Activated CD8-positive, alpha-beta memory T cell treated with anti-CD3 and anti-CD28 coated beads for 36 hours (primary cell): ENCODE data around the gene TPGS2. TPM values are rescaled to one million over a fixed set of nuclear protein-coding genes. Genes with fewer than 3 reads are reported as not detected.
"Not testable (repeated sequence)": the region's sequence is repeated elsewhere in the genome, so short reads cannot be mapped to it uniquely, and the experiment has no call there.

Source experiments
- CTCF ChIA-PET: fragments of 350-600 bp; sonication (Branson Sonifier 250); formaldehyde crosslinking; loops from one replicate; lab custom pipeline; 2021; ENCODE audit warnings: antibody characterized with exemption; lab: Charles Lee
- POLR2A ChIA-PET: fragments of 350-600 bp; sonication (Branson Sonifier 250); formaldehyde crosslinking; loops from one replicate; lab custom pipeline; 2021; ENCODE audit warnings: antibody characterized with exemption; lab: Charles Lee
- total RNA-seq, 2 experiments: library from RNA; stranded (reverse); gene quantifications; one replicate each; pipeline ENCODE4 v1.2.3, GENCODE V29; 2021

The TPGS2 gene
- total RNA-seq, 2 experiments from 2014 or later, result 82.2 to 85.2 TPM

DNA sequence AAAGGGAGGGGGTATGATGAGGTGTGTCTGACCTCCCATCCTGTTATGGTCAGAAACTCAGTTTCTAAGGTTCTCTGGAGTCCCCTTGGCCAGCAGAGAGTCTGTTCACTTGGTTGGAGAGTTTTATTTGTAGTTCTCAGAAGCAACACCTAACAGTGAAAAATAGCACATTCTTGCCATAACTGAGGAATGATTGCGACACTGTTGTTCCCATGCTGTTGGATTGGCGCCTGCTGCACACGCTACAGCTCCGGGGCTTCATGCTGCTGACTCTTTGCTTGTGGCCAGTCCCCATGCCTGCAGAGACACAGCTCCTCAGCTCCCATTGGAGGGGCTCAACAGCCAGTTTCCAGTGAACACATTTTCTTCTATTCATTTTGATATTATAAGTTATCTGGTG lies 42.1 kb downstream of the TPGS2 start:
- POLR2A ChIA-PET, result no interaction called here
- CTCF ChIA-PET, result no interaction called here

DNA sequence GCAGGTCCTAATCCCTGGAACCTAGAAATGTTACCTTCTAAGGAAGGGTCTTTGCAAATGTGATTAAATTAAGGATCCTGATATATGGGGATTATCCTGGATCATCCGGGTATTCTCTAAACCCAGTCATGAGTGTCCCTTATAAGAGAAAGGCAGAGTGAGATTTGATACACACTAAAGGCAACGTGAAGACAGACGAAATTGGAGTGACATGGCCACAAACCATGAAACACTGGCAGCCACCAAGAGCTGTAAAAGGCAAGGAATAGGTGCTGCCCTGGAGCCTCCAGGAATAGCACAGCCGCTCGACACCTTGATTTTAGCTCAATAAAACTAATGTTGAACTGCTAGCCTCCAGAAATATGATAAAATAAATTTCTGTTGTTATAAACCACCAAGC lies 45.0 kb downstream of the TPGS2 start:
- ChIA-PET CTCF (no interaction called here), POLR2A (no interaction called here)

DNA sequence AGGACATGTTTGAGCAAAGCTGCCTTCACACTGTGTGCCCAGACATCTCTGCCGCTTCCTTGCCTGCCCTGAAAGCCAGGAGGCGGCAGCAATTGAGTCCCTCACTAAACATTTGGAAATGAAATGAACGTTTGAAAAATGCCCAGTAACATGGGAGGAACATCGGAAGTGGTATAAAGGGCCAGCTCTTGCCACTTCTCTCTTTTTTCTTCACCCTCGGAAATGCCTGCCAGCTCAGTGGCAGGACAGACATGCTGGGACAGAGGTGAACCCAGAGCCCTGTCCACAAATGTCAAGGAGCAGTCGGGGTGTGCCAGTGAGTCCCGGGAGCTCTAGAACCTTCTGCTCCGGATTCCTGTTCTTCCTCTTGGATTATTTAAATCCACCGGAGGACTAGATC lies 46.1 kb downstream of the TPGS2 start:
- ChIA-PET CTCF (no interaction called here), POLR2A (no interaction called here)

DNA sequence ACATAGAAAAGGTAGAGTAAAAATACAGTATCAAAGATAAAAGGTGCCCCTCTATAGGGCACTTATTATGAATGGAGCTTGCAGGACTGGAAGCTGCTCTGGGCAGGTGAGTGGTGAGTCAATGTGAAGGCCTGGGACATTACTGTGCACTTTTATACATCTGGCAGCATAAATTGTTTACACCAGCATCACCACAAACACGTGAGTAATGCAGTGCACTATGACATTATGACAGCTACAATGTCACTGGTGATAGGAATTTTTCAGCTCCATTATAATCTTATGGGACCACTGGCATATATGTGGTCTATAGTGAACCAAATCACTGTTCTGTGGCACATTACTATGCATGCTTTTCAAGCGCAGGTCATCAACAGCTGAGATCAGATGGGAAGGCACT lies 48.1 kb downstream of the TPGS2 start:
- POLR2A ChIA-PET, result no interaction called here
- CTCF ChIA-PET, result no interaction called here

DNA sequence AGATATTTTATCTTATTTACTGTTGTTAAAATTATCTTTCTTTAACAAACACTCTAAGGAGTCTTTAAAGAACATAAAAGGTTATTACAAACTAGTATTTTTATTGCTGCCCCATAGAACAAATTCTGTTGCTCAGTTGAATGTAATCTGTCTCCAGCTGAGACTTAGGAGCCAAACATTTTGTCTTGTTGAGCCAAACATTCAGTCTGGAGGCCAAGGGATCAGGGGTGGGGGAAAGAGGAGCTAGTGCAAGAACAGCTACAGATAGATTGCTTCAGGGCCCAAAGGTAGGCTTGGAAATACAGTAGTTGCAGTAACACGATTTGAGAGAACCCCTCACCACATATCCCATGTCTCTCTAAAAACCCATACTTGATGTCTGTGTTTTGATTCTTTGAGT lies 51.2 kb downstream of the TPGS2 start:
- ChIA-PET CTCF (no interaction called here), POLR2A (no interaction called here)

DNA sequence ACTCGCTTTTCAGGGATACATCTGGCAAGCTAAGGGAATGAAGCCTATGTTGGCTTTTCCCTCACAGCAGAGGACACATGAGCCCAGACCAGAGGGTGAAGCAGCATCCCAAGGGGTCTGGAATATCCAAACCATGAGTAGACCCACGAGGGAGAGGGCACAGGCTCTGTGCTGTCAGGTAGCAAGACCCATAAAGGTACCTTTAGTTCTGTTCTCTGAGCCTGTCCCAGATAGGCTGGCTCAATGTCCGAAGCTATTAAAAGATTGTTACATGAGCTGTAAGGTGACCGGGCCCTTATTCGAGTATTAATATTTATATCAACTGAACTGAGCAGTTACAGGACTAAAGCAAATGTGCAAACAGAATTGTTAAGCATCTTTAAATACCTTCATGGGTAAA lies 52.2 kb downstream of the TPGS2 start:
- ChIA-PET CTCF (no interaction called here), POLR2A (no interaction called here)

DNA sequence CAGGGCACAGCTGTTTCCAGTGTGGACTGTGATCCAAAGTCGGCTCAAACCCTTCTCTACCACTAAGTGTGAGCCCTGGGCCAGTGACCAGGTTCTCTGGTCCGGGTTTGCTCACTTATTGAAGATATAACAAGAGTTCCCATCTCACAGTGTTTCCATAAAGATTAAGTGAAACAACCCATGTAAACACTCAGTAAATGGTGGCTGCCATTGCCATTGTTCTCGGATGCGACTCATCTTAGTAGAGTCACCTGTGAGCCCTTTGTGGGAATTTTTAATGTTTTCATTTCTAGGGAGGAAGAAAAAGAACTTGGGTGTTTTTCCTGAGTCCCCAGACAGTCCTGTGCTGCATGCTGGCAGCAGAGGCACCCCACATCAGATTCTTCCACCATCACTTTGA lies 53.4 kb downstream of the TPGS2 start:
- ChIA-PET POLR2A (no interaction called here), CTCF (no interaction called here)

DNA sequence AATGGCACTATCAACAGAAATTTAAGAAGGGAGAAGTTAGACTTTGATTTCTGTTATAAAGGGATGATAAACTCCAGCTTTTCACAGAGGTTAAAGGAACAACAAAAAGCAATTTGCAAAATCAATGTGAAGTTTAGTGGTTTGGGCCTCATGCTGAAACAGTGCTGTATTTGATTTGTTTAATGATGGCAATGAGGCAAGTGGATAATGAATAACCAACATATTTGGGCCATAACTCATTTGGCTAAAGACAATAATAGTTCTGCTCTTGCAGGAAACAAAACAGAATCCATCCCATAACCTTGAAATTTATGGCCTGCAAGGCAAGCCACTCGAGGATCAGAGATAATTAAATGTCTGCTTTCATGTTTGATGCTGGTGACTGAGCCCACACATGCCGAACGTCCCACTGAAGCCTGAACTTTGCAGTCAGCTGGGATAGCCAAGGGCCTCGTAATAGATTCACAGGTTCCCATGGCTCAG lies 56.5 kb downstream of the TPGS2 start:
- ChIA-PET CTCF (interaction anchor here (0.6 kb wide), 1 partner anchor 673 kb away, joined by 4 read pairs; no protein-coding TSS in a partner anchor), POLR2A (no interaction called here)

DNA sequence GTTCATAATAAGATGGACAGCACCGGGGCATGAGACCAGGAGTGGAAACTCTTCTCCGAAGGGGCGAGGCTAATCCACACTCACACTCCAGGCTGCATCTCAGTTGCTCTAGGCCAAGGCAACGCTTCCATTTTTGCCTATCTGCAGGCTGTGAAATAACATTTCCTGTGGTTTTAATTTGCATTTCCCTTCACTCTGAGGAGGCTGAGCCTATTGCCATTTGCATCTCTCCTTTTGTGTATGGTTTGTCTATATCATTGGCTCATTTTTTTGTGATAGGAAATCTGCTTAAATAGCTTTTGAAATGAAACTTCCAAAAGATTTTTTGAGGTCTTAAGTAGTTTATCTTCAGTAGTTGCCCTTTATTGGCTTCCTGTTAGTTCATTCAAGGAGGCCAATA lies 57.6 kb downstream of the TPGS2 start:
- CTCF ChIA-PET, result no interaction called here
- POLR2A ChIA-PET, result no interaction called here

DNA sequence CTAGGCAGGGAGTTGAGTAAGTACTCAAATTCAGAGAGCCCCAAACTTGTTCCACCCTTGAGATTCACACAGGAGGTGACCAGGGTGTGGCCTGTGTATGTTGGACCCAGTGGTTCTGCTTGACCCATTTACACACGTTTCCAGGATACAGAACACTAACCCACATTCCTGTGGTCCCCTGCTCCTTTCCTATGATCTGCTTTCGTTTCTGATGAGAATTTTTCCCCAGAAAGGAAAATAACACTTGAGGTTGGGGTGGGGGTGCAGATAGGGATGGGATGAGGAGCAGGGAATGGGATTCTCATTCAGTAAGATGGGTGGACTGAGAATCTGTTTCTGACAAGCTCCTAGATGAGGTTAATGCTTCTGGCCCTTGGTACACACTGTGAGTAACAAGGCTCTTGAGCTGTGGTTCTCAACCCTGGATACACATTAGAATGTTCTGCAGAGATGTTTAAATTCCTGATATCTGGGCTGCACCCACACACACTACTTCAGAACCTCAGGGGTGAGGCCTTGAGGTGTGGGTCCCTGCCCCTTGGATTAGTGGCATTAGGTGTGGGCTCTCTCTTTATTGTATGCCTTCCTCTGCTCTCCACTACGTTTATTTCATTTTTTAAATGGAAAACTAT lies 58.4 kb downstream of the TPGS2 start:
- ChIA-PET CTCF (no interaction called here), POLR2A (no interaction called here)

DNA sequence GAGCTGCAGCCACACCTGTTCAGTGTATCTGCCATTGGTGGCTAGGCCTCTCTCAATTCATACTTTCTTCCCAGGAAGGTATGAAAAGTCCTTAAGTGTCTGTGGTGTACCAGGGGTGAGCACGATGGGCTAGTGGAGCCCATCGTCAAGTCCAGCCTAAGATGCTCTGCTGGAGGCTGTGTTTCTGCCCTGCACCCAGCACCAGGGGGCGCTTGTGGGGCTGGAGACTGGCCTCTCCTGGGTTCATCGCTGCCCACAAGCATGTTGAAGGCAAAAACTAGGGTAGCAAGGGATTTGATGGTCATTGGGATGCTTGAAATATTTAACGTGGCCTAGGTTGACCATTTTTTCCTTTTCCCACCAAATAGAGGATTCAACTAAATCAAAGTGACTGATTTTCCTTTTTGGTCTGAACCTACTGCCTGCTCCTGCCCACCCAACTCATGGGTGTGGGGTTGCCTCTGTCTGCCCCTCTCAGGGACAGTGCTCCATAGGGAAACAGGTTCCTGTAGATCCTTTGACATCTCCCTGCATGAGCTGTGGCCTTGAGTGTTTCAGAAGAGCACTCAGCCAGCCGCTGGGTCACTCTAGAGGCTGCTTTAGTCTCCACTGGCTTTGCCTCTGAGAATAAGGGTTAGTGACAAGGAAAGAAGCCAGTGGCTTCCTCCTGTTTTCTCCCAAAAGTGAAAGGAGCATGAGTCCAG lies 59.0 kb downstream of the TPGS2 start:
- POLR2A ChIA-PET, result no interaction called here
- CTCF ChIA-PET, result no interaction called here

DNA sequence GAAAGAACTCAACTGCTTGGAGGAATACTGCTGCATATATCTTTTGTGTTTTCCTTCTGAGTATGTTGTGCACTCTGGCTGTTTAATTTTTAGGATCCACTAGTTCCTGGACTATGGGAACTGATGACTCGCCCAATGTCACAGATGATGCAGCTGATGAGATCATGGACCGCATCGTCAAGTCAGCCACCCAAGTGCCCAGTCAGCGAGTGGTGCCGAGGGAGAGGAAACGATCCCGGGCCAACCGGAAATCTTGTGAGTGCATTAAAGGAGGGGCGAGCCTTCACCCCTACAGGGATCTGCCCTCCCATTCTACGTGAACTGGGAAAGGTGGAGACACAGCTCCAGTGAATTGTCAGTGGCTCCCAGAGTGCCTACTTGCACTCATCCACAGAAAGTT lies 59.6 kb downstream of the TPGS2 start:
- ChIA-PET CTCF (no interaction called here), POLR2A (no interaction called here)

DNA sequence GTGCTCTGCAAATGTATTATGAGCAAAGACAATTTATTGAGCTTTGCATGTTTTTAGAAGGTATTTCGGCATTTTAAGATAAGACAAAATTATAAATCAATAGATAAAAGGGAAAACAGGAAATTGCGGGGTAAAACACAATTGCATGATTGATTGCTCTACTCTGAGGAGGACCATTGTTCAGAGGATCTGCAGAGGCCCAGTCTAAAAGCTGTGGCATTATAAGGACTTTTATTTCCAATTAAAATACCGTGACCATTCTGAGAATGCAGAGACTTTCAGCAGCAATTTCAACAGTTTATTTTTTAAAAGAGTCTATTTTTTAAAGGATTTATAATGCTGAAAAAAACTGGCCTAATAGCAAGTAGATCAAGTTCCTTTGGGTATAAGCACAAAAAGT lies 62.0 kb downstream of the TPGS2 start:
- ChIA-PET POLR2A (no interaction called here), CTCF (no interaction called here)

DNA sequence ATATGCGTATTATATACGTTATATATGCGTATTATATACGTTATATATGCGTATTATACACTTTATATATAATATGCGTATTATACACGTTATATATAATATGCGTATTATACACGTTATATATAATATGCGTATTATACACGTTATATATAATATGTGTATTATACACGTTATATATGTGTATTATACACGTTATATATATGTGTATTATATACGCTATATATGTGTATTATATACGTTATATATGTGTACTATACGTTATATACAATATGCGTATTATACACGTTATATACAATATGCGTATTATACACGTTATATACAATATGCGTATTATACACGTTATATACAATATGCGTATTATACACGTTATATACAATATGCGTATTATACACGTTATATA lies 65.8 kb downstream of the TPGS2 start:
- POLR2A ChIA-PET, CTCF ChIA-PET: not testable (repeated sequence)

DNA sequence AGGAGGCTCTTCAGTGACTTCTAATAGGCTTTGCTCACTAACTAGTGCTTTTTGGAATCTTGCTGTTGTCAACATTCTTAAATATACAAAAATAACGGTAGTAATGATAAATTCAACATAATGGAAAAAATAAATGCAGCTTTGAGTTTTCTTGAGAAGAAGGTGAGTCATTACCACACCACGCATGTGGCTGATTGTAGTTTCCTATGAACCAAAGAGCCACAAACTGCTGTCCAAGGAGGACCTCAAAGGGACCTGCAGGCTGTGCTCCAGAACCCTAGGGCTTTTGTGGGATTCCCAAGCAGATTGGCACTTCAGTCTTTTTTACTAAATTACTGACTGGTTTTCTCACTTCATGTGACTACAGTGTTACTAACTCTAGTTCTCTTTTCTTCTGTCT lies 66.7 kb downstream of the TPGS2 start:
- ChIA-PET CTCF (no interaction called here), POLR2A (no interaction called here)

DNA sequence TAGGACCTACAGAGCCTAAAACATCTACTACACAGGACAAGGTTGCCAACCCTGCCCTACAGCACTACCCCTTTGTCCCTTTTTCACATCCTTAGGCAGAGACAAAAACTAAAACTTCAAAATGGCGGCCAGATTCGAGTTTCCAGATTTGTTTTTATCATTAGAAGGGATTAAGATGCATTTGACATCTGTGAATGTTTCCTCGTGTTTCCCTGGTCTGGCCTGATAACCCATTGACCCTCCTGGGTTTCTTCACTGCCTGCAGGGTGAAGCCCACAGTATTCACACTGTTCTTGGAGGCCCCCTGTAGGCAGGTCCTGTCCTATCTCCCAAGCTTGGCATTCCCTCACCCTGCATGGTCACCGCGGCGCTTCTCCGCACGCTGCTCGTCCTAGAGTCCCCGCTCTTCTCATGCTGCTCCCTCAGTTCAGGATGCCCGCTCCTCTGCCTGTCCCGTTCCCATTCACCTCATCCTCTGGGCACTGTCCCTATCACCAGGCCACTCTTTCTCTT lies 67.6 kb downstream of the TPGS2 start:
- POLR2A ChIA-PET, result no interaction called here
- CTCF ChIA-PET, result no interaction called here

DNA sequence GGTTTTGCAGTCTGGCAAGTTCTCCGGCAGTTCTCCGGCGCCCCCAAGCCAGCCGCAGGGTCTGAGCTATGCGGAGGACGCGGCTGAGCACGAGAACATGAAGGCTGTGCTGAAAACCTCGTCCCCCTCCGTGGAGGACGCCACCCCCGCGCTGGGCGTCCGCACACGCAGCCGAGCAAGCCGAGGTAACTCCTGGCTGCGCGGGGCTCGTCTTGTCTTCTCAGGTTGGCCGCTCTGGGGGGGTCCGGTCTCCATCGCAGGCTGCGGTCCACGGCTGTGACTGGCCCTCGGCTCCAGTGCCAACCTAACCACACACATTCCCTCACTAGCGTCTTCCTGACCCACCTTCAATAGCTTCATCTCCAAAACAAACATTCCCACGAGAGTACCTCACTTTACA lies 68.2 kb downstream of the TPGS2 start:
- ChIA-PET POLR2A (no interaction called here), CTCF (no interaction called here)

DNA sequence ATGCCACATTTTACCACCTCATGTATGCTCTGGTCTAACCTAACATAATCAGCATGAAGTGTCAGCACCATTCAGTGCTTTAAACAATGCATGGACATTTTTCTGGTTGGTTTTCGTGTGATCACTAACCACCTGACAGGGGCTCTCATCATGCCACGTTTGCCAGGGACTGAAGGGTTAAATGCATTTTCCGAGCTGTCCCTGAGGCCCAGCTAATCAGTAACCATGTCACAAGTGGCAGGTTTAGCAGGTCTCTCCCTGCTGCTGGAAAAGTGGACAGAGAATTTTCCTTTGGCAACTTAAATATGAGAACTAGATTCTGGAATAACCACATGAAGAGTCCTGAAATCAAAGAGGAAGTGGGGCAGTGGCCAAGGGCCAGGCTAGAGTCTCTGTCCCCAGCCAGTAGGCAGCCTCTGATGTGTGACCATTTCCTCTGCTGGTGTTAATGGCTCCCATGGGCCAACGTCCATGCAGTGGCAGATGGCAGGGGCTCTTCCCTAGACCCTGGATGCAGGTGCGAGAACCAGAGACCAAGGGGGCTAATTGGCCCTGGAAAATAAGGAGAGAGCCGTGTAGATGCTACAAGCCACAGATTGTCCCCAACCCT lies 69.5 kb downstream of the TPGS2 start:
- CTCF ChIA-PET, result no interaction called here
- POLR2A ChIA-PET, result no interaction called here

DNA sequence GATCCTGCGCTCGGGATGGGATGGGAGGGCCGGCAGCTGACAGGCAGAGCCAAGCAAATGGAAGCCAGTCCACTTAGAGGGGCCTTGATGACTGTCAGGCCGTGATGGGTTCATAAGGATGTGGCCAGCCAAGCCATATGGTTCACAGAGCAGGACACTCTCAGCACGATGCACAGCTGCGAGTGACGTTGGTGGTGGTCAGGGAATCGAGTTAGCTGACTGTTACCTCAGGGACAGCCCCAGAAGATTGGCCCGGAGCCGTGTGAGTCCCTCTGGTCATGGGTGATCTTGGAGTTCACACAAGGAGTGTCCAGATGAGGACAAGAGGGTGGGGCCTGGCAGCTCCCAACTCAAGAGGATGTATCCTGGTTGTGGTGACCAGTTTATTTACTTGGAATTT lies 70.2 kb downstream of the TPGS2 start:
- ChIA-PET CTCF (no interaction called here), POLR2A (no interaction called here)

DNA sequence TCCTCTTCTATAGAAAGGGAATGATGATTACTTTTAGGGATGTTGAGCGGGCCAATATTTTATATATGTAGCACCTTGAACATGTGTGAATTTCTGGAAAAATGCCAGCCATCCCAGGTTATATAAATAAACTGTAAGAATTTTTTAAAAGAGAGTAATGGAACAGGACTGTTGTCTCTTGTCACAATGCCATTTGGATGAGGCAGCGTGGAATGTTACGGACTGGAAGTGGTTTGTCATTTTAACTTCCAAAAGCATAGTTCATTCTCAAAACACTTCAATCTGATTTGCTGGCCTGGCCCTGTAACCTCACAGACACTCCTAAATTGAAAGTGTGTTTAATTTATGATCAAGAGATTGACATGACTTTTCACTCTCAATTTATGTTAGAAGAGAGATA lies 70.8 kb downstream of the TPGS2 start:
- ChIA-PET POLR2A (no interaction called here), CTCF (no interaction called here)

DNA sequence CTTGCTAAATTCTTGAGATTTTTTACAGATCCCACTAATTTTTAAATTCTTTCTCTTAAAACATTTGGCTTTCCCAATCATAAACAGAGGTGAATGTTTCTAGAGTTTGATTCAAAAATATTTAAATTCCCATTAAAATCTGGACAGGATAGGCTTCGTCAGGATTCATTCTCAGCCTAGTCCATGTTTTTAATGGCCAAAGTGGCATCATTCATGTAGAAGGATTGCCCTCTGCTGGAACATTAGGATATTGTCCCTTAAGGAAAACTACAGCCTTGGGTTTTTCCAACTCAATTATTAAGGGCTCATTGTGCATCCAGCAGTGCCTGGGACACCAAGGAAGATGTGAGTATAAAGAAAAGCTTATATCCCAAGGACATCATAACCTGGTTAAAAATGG lies 71.7 kb downstream of the TPGS2 start:
- CTCF ChIA-PET, result no interaction called here
- POLR2A ChIA-PET, result no interaction called here
